ENCODE measurements around the gene RAB40A. TPM values are rescaled to one million over a fixed set of nuclear protein-coding genes. Genes with fewer than 3 reads are reported as not detected.
"Not testable (repeated sequence)": the region's sequence is repeated elsewhere in the genome, so short reads cannot be mapped to it uniquely, and the experiment has no call there.

Gene RAB40A
- total RNA-seq, 4 donors from 2014 or later: 0.13 to 0.84 (median 0.38) TPM

- H3K4me3 ChIP-seq (ENCODE audit: low read depth, poor library complexity, severe bottlenecking): no peak overlapping the region
- WGBS, 2 donors: 19 to 20% methylated on average over 4 of the region's 4 CpGs
- intact Hi-C loops (cut with DNase I; ENCODE audit: low total_unique reads): no loop called here
- no peak for DNase-seq (ENCODE audit: low spot score in 2 of 2)
- TF ChIP-seq POLR2A (IDR thresholded peaks at IDR 0.05) (no peak), CTCF (IDR thresholded peaks at IDR 0.05) (no peak)
Measured at GRCh38 chrX:103488332-103488731, 31.0 kb downstream of the RAB40A start.

- no peak for DNase-seq (ENCODE audit: low spot score in 2 of 2)
- no peak overlapping the region for H3K4me3 ChIP-seq (ENCODE audit: low read depth, poor library complexity, severe bottlenecking)
- WGBS, 2 donors: 60 to 80% methylated on average over 4 of the region's 4 CpGs
- TF ChIP-seq CTCF (IDR thresholded peaks at IDR 0.05): no peak
- TF ChIP-seq POLR2A (IDR thresholded peaks at IDR 0.05): no peak
- intact Hi-C loops (cut with DNase I; ENCODE audit: low total_unique reads): no loop called here
Measured at GRCh38 chrX:103483720-103484119, 35.6 kb downstream of the RAB40A start.

- WGBS, 2 donors: 38 to 55% methylated on average over 1 to 2 of the region's 2 CpGs
- TF ChIP-seq POLR2A (IDR thresholded peaks at IDR 0.05): no peak
- TF ChIP-seq CTCF (IDR thresholded peaks at IDR 0.05): no peak
- no peak overlapping the region for H3K4me3 ChIP-seq (ENCODE audit: low read depth, poor library complexity, severe bottlenecking)
- no peak for DNase-seq (ENCODE audit: low spot score in 2 of 2)
- intact Hi-C loops (cut with DNase I; ENCODE audit: low total_unique reads): no loop called here
Measured at GRCh38 chrX:103480526-103480925, 38.8 kb downstream of the RAB40A start.

- intact Hi-C loops (cut with DNase I; ENCODE audit: low total_unique reads): loop anchor here (10.0 kb wide), 1 partner anchor 283 kb away; no protein-coding TSS in a partner anchor
Measured at GRCh38 chrX:103477496-103477895, 41.8 kb downstream of the RAB40A start.

GRCh38 chrX:103475381-103475780 is 43.9 kb downstream of the RAB40A start:
- TF ChIP-seq CTCF (IDR thresholded peaks at IDR 0.05) (no peak), POLR2A (IDR thresholded peaks at IDR 0.05) (no peak)
- intact Hi-C loops (cut with DNase I; ENCODE audit: low total_unique reads): loop anchor here (10.0 kb wide), 1 partner anchor 281 kb away; no protein-coding TSS in a partner anchor
- H3K4me3 ChIP-seq (ENCODE audit: low read depth, poor library complexity, severe bottlenecking): no peak overlapping the region
- no peak for DNase-seq (ENCODE audit: low spot score in 2 of 2)
- 74 to 92% methylated on average over 1 of the region's 1 CpG for WGBS, 2 donors

More at GRCh38 chrX:103477496-103477895, 41.8 kb downstream of the RAB40A start:
- TF ChIP-seq CTCF (IDR thresholded peaks at IDR 0.05): no peak
- no peak for TF ChIP-seq POLR2A (IDR thresholded peaks at IDR 0.05)
- H3K4me3 ChIP-seq (ENCODE audit: low read depth, poor library complexity, severe bottlenecking): no peak overlapping the region
- no peak for DNase-seq (ENCODE audit: low spot score in 2 of 2)

GRCh38 chrX:103469977-103470376 is 49.3 kb downstream of the RAB40A start:
- H3K4me3 ChIP-seq (ENCODE audit: low read depth, poor library complexity, severe bottlenecking); DNase-seq (ENCODE audit: low spot score in 2 of 2): not testable (repeated sequence)
- WGBS, 2 donors: 70 to 95% methylated on average over 8 of the region's 8 CpGs
- intact Hi-C loops (cut with DNase I; ENCODE audit: low total_unique reads): loop anchor here (10.0 kb wide), 1 partner anchor 275 kb away; no protein-coding TSS in a partner anchor

Measured in lower leg skin (tissue), 4 donors.